ENCODE measurements around the gene ZNF366. TPM values are rescaled to one million over a fixed set of nuclear protein-coding genes. Genes with fewer than 3 reads are reported as not detected.

The ZNF366 gene
- total RNA-seq, 1 donor from 2014 or later = not detected

GRCh38 chr5:72522607-72523006 is 15.4 kb upstream of the ZNF366 start:
- Mint-ChIP-seq H3K36me3 (ENCODE audit: unreplicated experiment) (peaks cover 12% of the 10 kb centered on the region), H3K9me3 (ENCODE audit: unreplicated experiment) (peaks cover 8% of the 10 kb centered on the region), H3K27me3 (ENCODE audit: unreplicated experiment) (no peaks in the 10 kb centered on the region), H3K27ac (ENCODE audit: unreplicated experiment) (no peak overlapping the region), H3K4me1 (ENCODE audit: unreplicated experiment) (peaks cover 34% of the 10 kb centered on the region), H3K4me3 (ENCODE audit: unreplicated experiment) (no peak overlapping the region)
- DNase-seq (ENCODE audit: extremely low spot score, unreplicated experiment) = no peak
- TF ChIP-seq CTCF (IDR thresholded peaks at IDR 0.05) = no peak

GRCh38 chr5:72519111-72519510 is 11.9 kb upstream of the ZNF366 start:
- no peak for TF ChIP-seq CTCF (IDR thresholded peaks at IDR 0.05)
- Mint-ChIP-seq H3K27me3 (ENCODE audit: unreplicated experiment) (no peaks in the 10 kb centered on the region), H3K9me3 (ENCODE audit: unreplicated experiment) (peaks cover 8% of the 10 kb centered on the region), H3K4me1 (ENCODE audit: unreplicated experiment) (peaks cover 32% of the 10 kb centered on the region), H3K27ac (ENCODE audit: unreplicated experiment) (peak overlapping the region; percentile 18), H3K36me3 (ENCODE audit: unreplicated experiment) (peaks cover 12% of the 10 kb centered on the region), H3K4me3 (ENCODE audit: unreplicated experiment) (no peak overlapping the region)
- no peak for DNase-seq (ENCODE audit: extremely low spot score, unreplicated experiment)

- Mint-ChIP-seq H3K4me1 (ENCODE audit: unreplicated experiment) (peaks cover 29% of the 10 kb centered on the region), H3K36me3 (ENCODE audit: unreplicated experiment) (peaks cover 12% of the 10 kb centered on the region), H3K27me3 (ENCODE audit: unreplicated experiment) (no peaks in the 10 kb centered on the region), H3K4me3 (ENCODE audit: unreplicated experiment) (no peak overlapping the region), H3K27ac (ENCODE audit: unreplicated experiment) (peak overlapping the region; percentile 58), H3K9me3 (ENCODE audit: unreplicated experiment) (peaks cover 8% of the 10 kb centered on the region)
- no peak for DNase-seq (ENCODE audit: extremely low spot score, unreplicated experiment)
- no peak for TF ChIP-seq CTCF (IDR thresholded peaks at IDR 0.05)
Observed at GRCh38 chr5:72518001-72518683, 10.9 kb upstream of the ZNF366 start.

GRCh38 chr5:72516916-72517315 is 9.7 kb upstream of the ZNF366 start:
- no peaks in the 10 kb centered on the region for H3K27me3 Mint-ChIP-seq (ENCODE audit: unreplicated experiment)
- no peak for DNase-seq (ENCODE audit: extremely low spot score, unreplicated experiment)
- no peak for TF ChIP-seq CTCF (IDR thresholded peaks at IDR 0.05)
- peaks cover 8% of the 10 kb centered on the region for H3K36me3 Mint-ChIP-seq (ENCODE audit: unreplicated experiment)
- H3K27ac Mint-ChIP-seq (ENCODE audit: unreplicated experiment) = no peak overlapping the region
- H3K9me3 Mint-ChIP-seq (ENCODE audit: unreplicated experiment) = peaks cover 8% of the 10 kb centered on the region
- no peak overlapping the region for H3K4me3 Mint-ChIP-seq (ENCODE audit: unreplicated experiment)
- peaks cover 30% of the 10 kb centered on the region for H3K4me1 Mint-ChIP-seq (ENCODE audit: unreplicated experiment)

GRCh38 chr5:72515211-72515610 is 8.0 kb upstream of the ZNF366 start:
- no peaks in the 10 kb centered on the region for H3K27me3 Mint-ChIP-seq (ENCODE audit: unreplicated experiment)
- H3K27ac Mint-ChIP-seq (ENCODE audit: unreplicated experiment) = no peak overlapping the region
- H3K36me3 Mint-ChIP-seq (ENCODE audit: unreplicated experiment) = peaks cover 8% of the 10 kb centered on the region
- DNase-seq (ENCODE audit: extremely low spot score, unreplicated experiment) = no peak
- H3K4me3 Mint-ChIP-seq (ENCODE audit: unreplicated experiment) = no peak overlapping the region
- no peaks in the 10 kb centered on the region for H3K9me3 Mint-ChIP-seq (ENCODE audit: unreplicated experiment)
- peaks cover 35% of the 10 kb centered on the region for H3K4me1 Mint-ChIP-seq (ENCODE audit: unreplicated experiment)
- no peak for TF ChIP-seq CTCF (IDR thresholded peaks at IDR 0.05)

Measured in osteocyte (in vitro differentiated cells).